Tibial nerve (tissue), 4 donors: Measurements from ENCODE around the gene NMT2.

Experiments used
- CTCF ChIP-seq, 5 experiments: fragments of 200-600 bp in 3 of 5; fragments of 450-650 bp in 2 of 5; sonication (generic) in 3 of 5; IDR thresholded peaks; one replicate each; pipeline ENCODE4 v1.5.1; 2016 to 2019; ENCODE audit warnings: antibody characterized with exemption in 5 of 5, mild to moderate bottlenecking in 3 of 5, moderate library complexity in 2 of 5
- EP300 ChIP-seq, 2 donors: sonication (generic); formaldehyde crosslinking; IDR thresholded peaks; one replicate each; pipeline ENCODE4 v1.6.1; 2017; ENCODE audit warnings: antibody characterized with exemption in 2 of 2, mild to moderate bottlenecking in 1 of 2

GRCh38 chr10:15069230-15069629 lies 99.3 kb downstream of the NMT2 start:
- TF ChIP-seq CTCF (IDR thresholded peaks at IDR 0.05) (no peak), EP300 (IDR thresholded peaks at IDR 0.05) (no peak)
